ENCODE results near the gene BFAR. TPM values are rescaled to one million over a fixed set of nuclear protein-coding genes. Genes with fewer than 3 reads are reported as not detected.
A peak's percentile ranks its signal among the peaks of the same experiment; 100 is the strongest.
"Not testable (repeated sequence)": the region's sequence is repeated elsewhere in the genome, so short reads cannot be mapped to it uniquely, and the experiment has no call there.

BFAR gene
- total RNA-seq: 36.3 TPM
- long read RNA-seq, transcript BFAR-201 (8 exons, 3,039 nt): major isoform, 36 of 57 reads
- long read RNA-seq, transcript BFAR-203 (4 exons, 1,414 nt): minor isoform, 6 of 57 reads
- long read RNA-seq, partial matches to known transcripts: 5 of 57 reads
- long read RNA-seq, other reads (novel, unspliced or antisense): 10 of 57 reads

GRCh38 chr16:14632693-14633569 is at the start of gene BFAR:
Gene BFAR (plus strand): TSS chr16:14632951. CDS start chr16:14644347, 11,396 bp downstream.
- peak; percentile 100 for DNase-seq
- peak; percentile 94 for ATAC-seq
- intact Hi-C loops (cut with micrococcal nuclease): no loop called here

GRCh38 chr16:14585287-14585686 is 47.5 kb upstream of the BFAR start:
- ATAC-seq (no peak), DNase-seq (no peak)
- intact Hi-C loops (cut with micrococcal nuclease): no loop called here

GRCh38 chr16:14586637-14587305 is 46.0 kb upstream of the BFAR start:
- ATAC-seq: no peak
- intact Hi-C loops (cut with micrococcal nuclease): no loop called here
- DNase-seq: no peak

- no peak for ATAC-seq
- intact Hi-C loops (cut with micrococcal nuclease): no loop called here
- no peak for DNase-seq
Measured at GRCh38 chr16:14600164-14600563, 32.6 kb upstream of the BFAR start.

GRCh38 chr16:14602443-14602963 is 30.2 kb upstream of the BFAR start:
- ATAC-seq (no peak), DNase-seq (no peak)
- intact Hi-C loops (cut with micrococcal nuclease): no loop called here

GRCh38 chr16:14606102-14606501 is 26.6 kb upstream of the BFAR start:
- no peak for DNase-seq
- ATAC-seq: no peak
- intact Hi-C loops (cut with micrococcal nuclease): no loop called here

GRCh38 chr16:14608111-14608566 is 24.6 kb upstream of the BFAR start:
- DNase-seq (no peak), ATAC-seq (no peak)
- intact Hi-C loops (cut with micrococcal nuclease): no loop called here

GRCh38 chr16:14608604-14609003 is 24.1 kb upstream of the BFAR start:
- intact Hi-C loops (cut with micrococcal nuclease): no loop called here
- DNase-seq (no peak), ATAC-seq (no peak)

GRCh38 chr16:14609716-14610115 is 23.0 kb upstream of the BFAR start:
- DNase-seq (no peak), ATAC-seq (no peak)
- intact Hi-C loops (cut with micrococcal nuclease): no loop called here

- ATAC-seq (no peak), DNase-seq (no peak)
- intact Hi-C loops (cut with micrococcal nuclease): no loop called here
Measured at GRCh38 chr16:14611660-14612059, 21.1 kb upstream of the BFAR start.

- no peak for DNase-seq
- intact Hi-C loops (cut with micrococcal nuclease): no loop called here
Measured at GRCh38 chr16:14613991-14614390, 18.8 kb upstream of the BFAR start.

GRCh38 chr16:14616280-14616679 is 16.5 kb upstream of the BFAR start:
- ATAC-seq: no peak
- DNase-seq: no peak
- intact Hi-C loops (cut with micrococcal nuclease): no loop called here

More at GRCh38 chr16:14613991-14614390, 18.8 kb upstream of the BFAR start:
- ATAC-seq: no peak

GRCh38 chr16:14618566-14618965 is 14.2 kb upstream of the BFAR start:
- intact Hi-C loops (cut with micrococcal nuclease): no loop called here
- no peak for DNase-seq
- no peak for ATAC-seq

GRCh38 chr16:14627078-14627477 is 5.7 kb upstream of the BFAR start:
- intact Hi-C loops (cut with micrococcal nuclease): no loop called here
- ATAC-seq (no peak), DNase-seq (no peak)

- ATAC-seq (no peak), DNase-seq (no peak)
- intact Hi-C loops (cut with micrococcal nuclease): no loop called here
Measured at GRCh38 chr16:14628806-14629611, 3.7 kb upstream of the BFAR start.

- intact Hi-C loops (cut with micrococcal nuclease): no loop called here
- no peak for ATAC-seq
- DNase-seq: no peak
Measured at GRCh38 chr16:14629612-14629918, 3.2 kb upstream of the BFAR start.

GRCh38 chr16:14629919-14630619 is 2.7 kb upstream of the BFAR start, which contains the start of gene PARN:
Gene PARN (minus strand): TSS chr16:14630260. CDS start chr16:14630125, 135 bp downstream.
- ATAC-seq: peak; percentile 82
- intact Hi-C loops (cut with micrococcal nuclease): no loop called here
- DNase-seq: peak; percentile 98

- DNase-seq; intact Hi-C loops (cut with micrococcal nuclease); ATAC-seq: not testable (repeated sequence)
Measured at GRCh38 chr16:14630620-14631330, 2.0 kb upstream of the BFAR start.

Data from left ventricle myocardium superior (tissue), 1 donor.